HUES6 (cell line): ENCODE measurements around the gene DEPDC5.
"Not testable (repeated sequence)": the region's sequence is repeated elsewhere in the genome, so short reads cannot be mapped to it uniquely, and the experiment has no call there.

ENCODE experiments used
- H3K27ac ChIP-seq: 2 replicates; pipeline ENCODE4 v1.7.0; 2013; ENCODE audit warnings: low read depth, mild to moderate bottlenecking, low read length, inconsistent platforms
- H3K27me3 ChIP-seq: 2 replicates; pipeline ENCODE4 v1.6.1; 2013; ENCODE audit warnings: low read length; ENCODE audit not compliant: control insufficient read depth, insufficient read depth
- H3K36me3 ChIP-seq: 2 replicates; pipeline ENCODE4 v1.6.1; 2013; ENCODE audit warnings: low read length; ENCODE audit not compliant: control insufficient read depth, insufficient read depth
- H3K4me1 ChIP-seq: 2 replicates; pipeline ENCODE4 v1.6.1; 2013; ENCODE audit warnings: low read length; ENCODE audit not compliant: control insufficient read depth, insufficient read depth
- H3K4me3 ChIP-seq: 2 replicates; pipeline ENCODE4 v1.5.1; 2013; ENCODE audit warnings: low read depth, low read length
- H3K9ac ChIP-seq: one replicate; pipeline ENCODE4 v1.6.1; 2013; ENCODE audit warnings: mild to moderate bottlenecking, low read length
- H3K9me3 ChIP-seq: 2 replicates; pipeline ENCODE4 v1.6.1; 2013; ENCODE audit warnings: low read depth, low read length; ENCODE audit not compliant: control insufficient read depth, insufficient read depth

Gene DEPDC5

DNA sequence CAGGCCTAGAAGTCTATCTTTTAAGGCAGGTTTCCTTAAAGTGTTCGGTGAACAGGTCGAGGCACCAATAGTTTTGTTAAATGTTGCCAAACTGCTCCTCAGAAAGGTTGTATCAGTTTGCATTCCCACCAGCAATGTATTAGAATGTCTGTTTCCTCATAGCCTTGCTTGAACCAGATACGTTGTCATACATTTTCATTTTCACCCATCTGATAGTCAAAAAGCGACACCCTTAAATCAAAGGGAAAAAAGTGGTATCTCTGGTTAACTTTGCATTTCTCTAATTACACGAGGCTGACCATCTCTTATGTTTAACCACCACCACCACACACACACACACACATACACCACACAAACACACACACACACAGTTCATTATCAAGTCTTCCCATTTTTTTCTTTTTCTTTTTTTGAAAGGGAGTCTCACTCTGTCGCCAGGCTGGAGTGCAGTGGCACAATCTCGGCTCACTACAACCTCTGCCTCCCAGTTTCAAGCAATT, 20.2 kb upstream of the DEPDC5 start:
- no peak overlapping the region for H3K27ac ChIP-seq
- no peaks in the 10 kb centered on the region for H3K4me1 ChIP-seq
- H3K9me3 ChIP-seq, result no peaks in the 10 kb centered on the region
- H3K9ac ChIP-seq, result no peak overlapping the region
- H3K36me3 ChIP-seq, result peaks cover 38% of the 10 kb centered on the region
- H3K27me3 ChIP-seq, result no peaks in the 10 kb centered on the region
- no peak overlapping the region for H3K4me3 ChIP-seq

DNA sequence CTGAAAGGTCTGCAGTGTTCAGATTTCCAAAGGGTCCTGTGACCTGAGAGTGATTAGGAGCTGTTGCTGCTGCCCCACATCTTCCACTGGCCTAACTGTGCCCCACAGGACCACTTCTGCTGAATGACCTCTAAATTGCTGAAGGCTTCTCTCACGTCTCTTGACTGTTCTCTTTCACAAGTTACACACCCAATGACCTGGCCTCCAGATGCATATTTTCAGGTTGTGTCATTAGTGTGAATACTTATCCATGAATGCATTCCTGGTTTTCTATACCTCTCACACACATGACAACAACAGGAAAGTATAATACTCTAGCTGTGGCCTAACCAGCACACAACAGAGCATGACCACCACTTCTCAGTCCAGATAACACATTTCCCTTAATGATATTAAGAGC, 19.3 kb upstream of the DEPDC5 start:
- no peaks in the 10 kb centered on the region for H3K4me1 ChIP-seq
- H3K27ac ChIP-seq, result no peak overlapping the region
- H3K36me3 ChIP-seq, result peaks cover 45% of the 10 kb centered on the region
- no peak overlapping the region for H3K9ac ChIP-seq
- no peaks in the 10 kb centered on the region for H3K27me3 ChIP-seq
- H3K4me3 ChIP-seq, result no peak overlapping the region
- no peaks in the 10 kb centered on the region for H3K9me3 ChIP-seq

DNA sequence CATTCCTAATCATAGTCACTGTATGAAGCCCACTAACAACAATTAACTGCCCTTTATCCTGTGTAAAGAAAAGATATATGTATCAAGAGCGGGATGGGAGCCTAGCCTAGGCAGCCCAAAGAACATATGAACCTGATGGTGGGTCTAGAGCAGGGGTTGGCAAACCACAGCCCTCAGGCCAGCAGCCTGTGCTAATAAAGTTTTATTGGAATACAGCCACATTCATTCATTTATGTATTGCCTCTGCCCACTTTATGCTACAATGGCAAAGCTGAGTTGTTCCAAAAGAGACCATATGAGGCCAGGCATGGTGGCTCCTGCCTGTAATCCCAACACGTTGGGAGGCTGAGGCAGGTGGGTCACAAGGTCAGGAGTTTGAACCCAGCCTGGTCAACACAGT, 17.4 kb upstream of the DEPDC5 start:
- Histone ChIP-seq H3K4me3 (no peak overlapping the region), H3K27ac (no peak overlapping the region), H3K9me3 (no peaks in the 10 kb centered on the region), H3K9ac (no peak overlapping the region), H3K27me3 (no peaks in the 10 kb centered on the region), H3K36me3 (peaks cover 53% of the 10 kb centered on the region), H3K4me1 (no peaks in the 10 kb centered on the region)

DNA sequence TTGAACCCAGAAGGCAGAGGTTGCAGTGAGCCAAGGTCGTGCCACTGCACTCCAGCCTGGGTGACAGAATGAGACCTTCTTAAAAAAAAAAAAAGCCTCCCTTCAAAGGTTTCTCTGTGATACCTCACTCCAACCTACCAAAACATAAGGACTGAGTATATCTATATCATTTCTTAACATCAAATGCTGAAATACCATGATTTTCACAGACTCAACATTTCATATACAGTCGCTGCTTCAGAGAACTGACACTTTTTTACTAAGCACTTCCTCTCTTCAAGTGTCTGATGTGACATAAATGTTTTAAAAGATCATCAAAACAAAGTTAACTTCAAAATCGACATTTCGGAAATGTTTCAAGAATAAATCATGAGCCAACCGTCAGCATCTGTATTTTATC, 15.9 kb upstream of the DEPDC5 start:
- Histone ChIP-seq H3K4me3 (no peak overlapping the region), H3K36me3 (peaks cover 64% of the 10 kb centered on the region), H3K27me3 (no peaks in the 10 kb centered on the region), H3K4me1 (no peaks in the 10 kb centered on the region), H3K9me3 (no peaks in the 10 kb centered on the region), H3K27ac (no peak overlapping the region), H3K9ac (no peak overlapping the region)

DNA sequence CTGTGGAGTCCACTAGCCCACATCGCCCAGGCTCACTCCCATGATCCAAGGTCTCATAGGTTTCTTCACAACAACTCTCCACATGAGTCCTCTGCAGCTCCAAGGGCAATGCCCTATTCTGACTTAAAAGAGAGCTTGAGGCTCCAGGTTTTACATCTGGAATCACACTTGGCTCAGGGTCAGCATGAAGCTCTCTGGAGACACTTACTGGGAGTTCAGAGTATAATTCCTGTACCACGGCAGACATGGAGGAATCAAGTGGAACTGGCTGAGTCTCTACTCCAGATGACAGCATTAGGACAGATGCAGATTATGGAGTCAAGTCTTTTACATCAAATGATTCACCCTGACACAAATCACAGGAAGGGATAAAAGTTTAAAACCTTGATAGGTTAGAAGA, 15.3 kb upstream of the DEPDC5 start:
- Histone ChIP-seq H3K9ac (no peak overlapping the region), H3K4me1 (no peaks in the 10 kb centered on the region), H3K4me3 (no peak overlapping the region), H3K36me3 (peaks cover 60% of the 10 kb centered on the region), H3K27ac (no peak overlapping the region), H3K27me3 (no peaks in the 10 kb centered on the region), H3K9me3 (no peaks in the 10 kb centered on the region)

DNA sequence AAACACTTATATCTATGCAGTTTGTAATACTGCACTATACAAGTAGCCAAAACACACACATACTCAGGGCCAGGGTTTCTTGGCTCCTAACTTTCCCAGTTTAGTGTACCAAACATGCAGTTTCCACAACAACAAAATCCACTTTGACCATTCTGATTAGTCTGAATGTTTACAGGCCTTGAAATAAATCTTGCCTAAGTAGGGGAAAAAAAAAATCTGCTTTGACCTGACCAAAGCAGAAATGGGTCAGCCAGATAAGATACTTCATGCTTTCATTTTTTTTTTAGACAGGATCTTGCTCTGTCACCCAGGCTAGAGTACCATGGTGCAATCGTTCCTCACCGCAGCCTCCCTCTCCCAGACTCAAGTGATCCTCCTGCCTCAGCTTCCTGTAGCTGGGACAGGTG, 14.0 kb upstream of the DEPDC5 start:
- Histone ChIP-seq H3K9me3 (no peaks in the 10 kb centered on the region), H3K9ac (no peak overlapping the region), H3K4me3 (no peak overlapping the region), H3K36me3 (peaks cover 55% of the 10 kb centered on the region), H3K27me3 (no peaks in the 10 kb centered on the region), H3K27ac (no peak overlapping the region), H3K4me1 (no peaks in the 10 kb centered on the region)

DNA sequence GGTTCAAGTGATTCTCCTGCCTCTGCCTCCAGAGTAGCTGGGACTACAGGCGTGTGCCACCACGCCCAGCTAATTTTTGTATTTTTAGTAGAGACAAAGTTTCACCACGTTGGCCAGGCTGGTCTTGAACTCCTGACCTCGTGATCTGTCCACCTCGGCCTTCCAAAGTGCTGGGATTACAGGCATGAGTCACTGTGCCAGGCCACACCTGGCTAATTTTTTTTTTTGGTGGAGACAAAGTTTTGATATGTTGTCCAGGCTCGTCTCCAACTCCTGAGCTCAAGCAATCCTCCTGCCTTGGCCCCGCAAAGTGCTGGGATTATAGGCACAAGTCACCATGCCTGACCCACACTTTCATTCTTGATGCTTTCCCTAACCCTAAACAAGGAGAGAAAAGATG, 13.5 kb upstream of the DEPDC5 start:
- not testable (repeated sequence) for H3K27me3 ChIP-seq, H3K27ac ChIP-seq, H3K4me3 ChIP-seq, H3K9ac ChIP-seq, H3K9me3 ChIP-seq, H3K4me1 ChIP-seq
- peaks cover 54% of the 10 kb centered on the region for H3K36me3 ChIP-seq

DNA sequence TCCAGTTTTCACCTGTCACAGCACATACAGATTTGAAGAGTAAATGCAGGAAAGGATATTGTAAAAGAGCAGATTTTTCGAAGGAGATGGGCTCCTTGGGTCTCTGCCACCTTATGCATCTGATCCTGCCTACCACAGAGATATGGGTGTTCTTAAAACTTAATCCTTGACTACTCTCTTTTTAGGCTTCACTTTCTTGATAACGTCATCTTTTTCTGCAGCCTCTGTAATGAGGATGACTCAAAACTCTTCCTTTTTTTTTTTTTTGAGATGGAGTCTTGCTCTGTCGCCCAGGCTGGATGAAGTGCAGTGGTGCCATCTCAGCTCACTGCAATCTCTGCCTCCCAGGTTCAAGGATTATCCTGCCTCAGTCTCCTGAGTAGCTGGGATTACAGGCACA, 11.7 kb upstream of the DEPDC5 start:
- peaks cover 55% of the 10 kb centered on the region for H3K36me3 ChIP-seq
- no peak overlapping the region for H3K27ac ChIP-seq
- no peak overlapping the region for H3K9ac ChIP-seq
- no peak overlapping the region for H3K4me3 ChIP-seq
- no peaks in the 10 kb centered on the region for H3K9me3 ChIP-seq
- H3K27me3 ChIP-seq, result no peaks in the 10 kb centered on the region
- H3K4me1 ChIP-seq, result no peaks in the 10 kb centered on the region

DNA sequence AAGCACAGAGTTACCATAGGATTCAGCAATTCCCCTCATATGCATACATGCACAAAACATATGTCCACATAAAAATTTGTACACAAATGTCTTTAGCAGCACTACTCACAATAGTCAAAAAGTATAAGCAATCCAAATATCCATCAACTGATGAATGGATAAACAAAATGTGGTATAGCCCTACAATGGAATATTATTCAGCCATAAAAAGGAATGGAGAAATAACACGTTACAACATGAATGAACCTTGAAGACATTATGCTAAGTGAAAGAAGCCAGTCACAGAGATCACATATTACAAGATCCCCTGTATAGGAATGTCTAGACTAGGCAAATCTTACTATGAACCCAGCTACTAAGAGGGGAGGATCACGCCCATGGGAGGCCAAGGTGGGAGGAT, 11.1 kb upstream of the DEPDC5 start:
- H3K4me3 ChIP-seq, result no peak overlapping the region
- peaks cover 51% of the 10 kb centered on the region for H3K36me3 ChIP-seq
- peaks cover 3% of the 10 kb centered on the region for H3K4me1 ChIP-seq
- H3K27ac ChIP-seq, result no peak overlapping the region
- no peaks in the 10 kb centered on the region for H3K9me3 ChIP-seq
- no peaks in the 10 kb centered on the region for H3K27me3 ChIP-seq
- no peak overlapping the region for H3K9ac ChIP-seq

DNA sequence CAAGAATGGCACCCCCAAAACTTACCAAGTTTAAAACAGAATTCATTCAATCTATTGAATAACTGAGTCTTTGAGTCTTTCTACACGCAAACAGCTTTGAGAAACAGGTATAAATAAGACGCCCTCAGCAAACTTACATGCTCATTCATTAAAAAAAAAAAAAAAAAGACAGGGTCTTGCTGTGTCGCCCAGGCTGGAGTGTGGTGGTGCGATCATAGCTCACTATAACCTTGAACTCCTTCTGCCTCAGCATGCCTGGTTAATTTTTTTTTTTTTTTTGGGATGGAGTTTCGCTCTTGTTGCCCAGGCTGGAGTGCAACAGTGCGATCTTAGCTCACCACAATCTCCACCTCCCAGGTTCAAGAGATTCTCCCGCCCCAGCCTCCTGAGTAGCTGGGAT, 9.9 kb upstream of the DEPDC5 start:
- Histone ChIP-seq H3K36me3 (peaks cover 43% of the 10 kb centered on the region), H3K4me3 (no peak overlapping the region), H3K27me3 (no peaks in the 10 kb centered on the region), H3K4me1 (peaks cover 12% of the 10 kb centered on the region), H3K27ac (no peak overlapping the region), H3K9ac (no peak overlapping the region), H3K9me3 (no peaks in the 10 kb centered on the region)

DNA sequence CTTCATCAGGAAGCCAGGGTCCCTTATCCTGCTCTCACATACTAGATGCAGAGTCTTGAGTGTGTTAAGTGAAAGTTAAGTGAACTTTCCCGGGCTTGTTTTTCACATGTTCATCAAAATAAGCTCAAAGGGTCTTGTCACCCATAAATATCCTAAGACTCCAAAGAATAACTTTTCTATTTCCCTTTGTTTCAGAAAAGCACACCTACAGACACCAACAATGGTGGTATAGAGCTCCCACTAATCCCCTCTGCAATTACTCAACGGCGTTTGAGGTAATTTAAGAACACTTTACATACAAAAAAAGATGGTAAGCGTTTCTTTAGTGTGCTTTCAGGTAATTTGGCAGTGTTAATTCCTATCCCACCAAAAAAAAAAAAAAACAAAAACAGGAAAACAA, 6.4 kb upstream of the DEPDC5 start:
- H3K36me3 ChIP-seq, result peaks cover 18% of the 10 kb centered on the region
- peaks cover 24% of the 10 kb centered on the region for H3K4me1 ChIP-seq
- H3K4me3 ChIP-seq, result peak overlapping the region; percentile 92
- no peaks in the 10 kb centered on the region for H3K9me3 ChIP-seq
- H3K27me3 ChIP-seq, result no peaks in the 10 kb centered on the region
- H3K9ac ChIP-seq, result peak overlapping the region; percentile 25
- H3K27ac ChIP-seq, result peak overlapping the region; percentile 92

DNA sequence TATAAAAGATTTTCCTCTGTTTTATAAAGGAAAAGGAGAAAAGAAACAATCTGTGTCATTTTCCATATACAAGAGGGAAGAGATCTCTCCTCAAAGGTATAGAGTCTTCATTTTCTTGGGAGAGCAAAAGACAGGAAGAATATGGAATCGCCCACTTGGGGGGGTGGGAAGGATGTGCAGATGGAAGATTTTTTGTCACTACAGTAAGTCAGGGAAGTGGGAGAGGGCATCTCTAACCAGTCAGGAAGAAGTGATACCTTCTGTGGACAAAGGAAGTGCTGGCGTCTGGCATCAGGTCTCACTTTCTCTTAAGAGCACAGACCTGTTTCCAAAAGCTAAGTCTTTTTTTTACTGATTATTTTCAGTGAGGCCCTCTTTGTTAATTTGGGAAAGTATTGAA, 5.3 kb upstream of the DEPDC5 start:
- Histone ChIP-seq H3K9ac (peak overlapping the region; percentile 97), H3K9me3 (no peaks in the 10 kb centered on the region), H3K4me1 (peaks cover 32% of the 10 kb centered on the region), H3K27me3 (no peaks in the 10 kb centered on the region), H3K27ac (peak overlapping the region; percentile 92), H3K4me3 (peak overlapping the region; percentile 92), H3K36me3 (peaks cover 14% of the 10 kb centered on the region)
